HL-60 (cell line): ENCODE data around the gene CORT.

Source experiments
- DNase-seq, 2 experiments: peaks; one replicate each; pipeline ENCODE4 v3.0.0-alpha.2; 2010 to 2020; ENCODE audit warnings: low read depth in 1 of 2, low spot score in 1 of 2
- H3K27ac ChIP-seq: fragments of 250-450 bp; sonication (Bioruptor Pico); replicated peaks from 2 replicates; pipeline ENCODE4 v1.5.1; 2020; ENCODE audit warnings: mild to moderate bottlenecking, moderate library complexity
- H3K27me3 ChIP-seq: fragments of 250-450 bp; sonication (Bioruptor Pico); 2 replicates; pipeline ENCODE4 v1.5.1; 2021; ENCODE audit warnings: mild to moderate bottlenecking, moderate library complexity; ENCODE audit not compliant: insufficient read depth, poor library complexity, severe bottlenecking
- H3K4me3 ChIP-seq: replicated peaks from 2 replicates; pipeline ENCODE4 v1.5.1; 2011; ENCODE audit warnings: mild to moderate bottlenecking, control low read depth, low read length; ENCODE audit not compliant: insufficient read depth
- GABPA ChIP-seq: IDR thresholded peaks from 2 replicates; pipeline ENCODE4 v1.6.1; 2012; ENCODE audit warnings: low read depth
- POLR2AphosphoS5 ChIP-seq: IDR thresholded peaks from 2 replicates; pipeline ENCODE4 v1.6.1; 2012; ENCODE audit warnings: low read depth
- SPI1 ChIP-seq: IDR thresholded peaks from 2 replicates; pipeline ENCODE4 v1.6.1; 2012; ENCODE audit warnings: low read depth, mild to moderate bottlenecking, borderline replicate concordance
- TF ChIP-seq, protein P1 (sequence below): IDR thresholded peaks from one replicate; pipeline ENCODE4 v1.5.1; 2011; ENCODE audit warnings: low read length, control low read depth, inconsistent platforms; ENCODE audit not compliant: insufficient read depth
- TF ChIP-seq, protein P2 (sequence below): IDR thresholded peaks from 2 replicates; pipeline ENCODE4 v1.6.1; 2012; ENCODE audit warnings: low read depth; ENCODE audit not compliant: insufficient replicate concordance

Gene CORT

DNA sequence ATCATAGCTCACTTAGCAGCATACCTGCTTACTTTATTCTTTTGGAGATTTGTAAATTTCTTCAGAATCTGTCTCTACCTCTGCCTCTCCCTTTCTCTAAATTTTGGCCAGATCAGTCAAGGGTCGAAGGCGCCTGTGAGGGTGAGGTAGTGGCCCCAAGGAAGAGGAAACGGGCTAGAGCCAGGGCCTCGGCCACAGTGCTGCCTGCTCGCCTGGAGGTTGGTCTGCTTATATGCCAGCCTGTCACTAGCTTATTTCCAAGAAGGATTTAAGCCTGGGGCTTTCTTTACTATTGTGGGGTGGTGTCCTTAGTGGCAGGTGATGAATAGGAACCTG is 44.6 kb downstream of the CORT start:
- TF ChIP-seq, protein P1, sequence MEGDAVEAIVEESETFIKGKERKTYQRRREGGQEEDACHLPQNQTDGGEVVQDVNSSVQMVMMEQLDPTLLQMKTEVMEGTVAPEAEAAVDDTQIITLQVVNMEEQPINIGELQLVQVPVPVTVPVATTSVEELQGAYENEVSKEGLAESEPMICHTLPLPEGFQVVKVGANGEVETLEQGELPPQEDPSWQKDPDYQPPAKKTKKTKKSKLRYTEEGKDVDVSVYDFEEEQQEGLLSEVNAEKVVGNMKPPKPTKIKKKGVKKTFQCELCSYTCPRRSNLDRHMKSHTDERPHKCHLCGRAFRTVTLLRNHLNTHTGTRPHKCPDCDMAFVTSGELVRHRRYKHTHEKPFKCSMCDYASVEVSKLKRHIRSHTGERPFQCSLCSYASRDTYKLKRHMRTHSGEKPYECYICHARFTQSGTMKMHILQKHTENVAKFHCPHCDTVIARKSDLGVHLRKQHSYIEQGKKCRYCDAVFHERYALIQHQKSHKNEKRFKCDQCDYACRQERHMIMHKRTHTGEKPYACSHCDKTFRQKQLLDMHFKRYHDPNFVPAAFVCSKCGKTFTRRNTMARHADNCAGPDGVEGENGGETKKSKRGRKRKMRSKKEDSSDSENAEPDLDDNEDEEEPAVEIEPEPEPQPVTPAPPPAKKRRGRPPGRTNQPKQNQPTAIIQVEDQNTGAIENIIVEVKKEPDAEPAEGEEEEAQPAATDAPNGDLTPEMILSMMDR, result no peak
- TF ChIP-seq POLR2AphosphoS5 (no peak), SPI1 (no peak), GABPA (no peak)
- TF ChIP-seq, protein P2, sequence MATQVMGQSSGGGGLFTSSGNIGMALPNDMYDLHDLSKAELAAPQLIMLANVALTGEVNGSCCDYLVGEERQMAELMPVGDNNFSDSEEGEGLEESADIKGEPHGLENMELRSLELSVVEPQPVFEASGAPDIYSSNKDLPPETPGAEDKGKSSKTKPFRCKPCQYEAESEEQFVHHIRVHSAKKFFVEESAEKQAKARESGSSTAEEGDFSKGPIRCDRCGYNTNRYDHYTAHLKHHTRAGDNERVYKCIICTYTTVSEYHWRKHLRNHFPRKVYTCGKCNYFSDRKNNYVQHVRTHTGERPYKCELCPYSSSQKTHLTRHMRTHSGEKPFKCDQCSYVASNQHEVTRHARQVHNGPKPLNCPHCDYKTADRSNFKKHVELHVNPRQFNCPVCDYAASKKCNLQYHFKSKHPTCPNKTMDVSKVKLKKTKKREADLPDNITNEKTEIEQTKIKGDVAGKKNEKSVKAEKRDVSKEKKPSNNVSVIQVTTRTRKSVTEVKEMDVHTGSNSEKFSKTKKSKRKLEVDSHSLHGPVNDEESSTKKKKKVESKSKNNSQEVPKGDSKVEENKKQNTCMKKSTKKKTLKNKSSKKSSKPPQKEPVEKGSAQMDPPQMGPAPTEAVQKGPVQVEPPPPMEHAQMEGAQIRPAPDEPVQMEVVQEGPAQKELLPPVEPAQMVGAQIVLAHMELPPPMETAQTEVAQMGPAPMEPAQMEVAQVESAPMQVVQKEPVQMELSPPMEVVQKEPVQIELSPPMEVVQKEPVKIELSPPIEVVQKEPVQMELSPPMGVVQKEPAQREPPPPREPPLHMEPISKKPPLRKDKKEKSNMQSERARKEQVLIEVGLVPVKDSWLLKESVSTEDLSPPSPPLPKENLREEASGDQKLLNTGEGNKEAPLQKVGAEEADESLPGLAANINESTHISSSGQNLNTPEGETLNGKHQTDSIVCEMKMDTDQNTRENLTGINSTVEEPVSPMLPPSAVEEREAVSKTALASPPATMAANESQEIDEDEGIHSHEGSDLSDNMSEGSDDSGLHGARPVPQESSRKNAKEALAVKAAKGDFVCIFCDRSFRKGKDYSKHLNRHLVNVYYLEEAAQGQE, result no peak
- Histone ChIP-seq H3K27ac (no peak overlapping the region), H3K27me3 (no peaks in the 10 kb centered on the region), H3K4me3 (no peak overlapping the region)
- no peak for DNase-seq

DNA sequence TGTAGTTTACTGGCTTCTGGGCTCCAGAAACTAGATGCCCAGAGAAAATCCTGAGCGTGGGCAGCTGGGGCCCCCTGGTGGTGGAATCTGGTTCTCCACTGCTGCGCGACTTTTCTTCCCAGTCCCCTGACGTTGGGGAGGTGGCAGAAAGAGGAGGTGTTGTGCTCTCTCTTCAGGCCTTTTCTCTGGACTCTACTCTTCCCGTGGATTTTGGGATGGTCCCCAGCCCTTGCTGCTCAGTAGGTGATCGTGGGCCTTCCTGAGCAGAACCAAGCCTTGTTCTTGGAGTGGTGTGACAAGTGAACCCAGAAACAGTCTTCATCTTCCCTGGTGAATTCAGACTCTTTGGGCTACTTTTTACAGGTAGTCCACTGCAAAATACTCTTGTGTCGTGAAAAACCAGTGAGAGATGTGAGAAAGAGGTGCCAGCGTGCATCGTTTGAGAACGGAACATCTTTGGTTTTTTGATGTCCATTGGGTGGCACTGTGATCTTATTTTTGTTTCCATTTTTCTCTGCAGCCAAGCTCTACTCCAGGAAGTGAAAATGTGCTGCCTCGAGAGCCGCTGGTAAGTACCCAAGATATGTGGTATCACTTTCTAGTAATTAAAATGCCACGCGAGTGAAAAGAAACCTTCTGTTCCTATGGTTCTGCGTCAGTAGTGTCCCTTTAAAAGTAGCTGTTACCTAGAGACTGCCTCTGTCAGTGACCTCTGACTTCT is 45.1 kb downstream of the CORT start:
- Histone ChIP-seq H3K27ac (no peak overlapping the region), H3K4me3 (no peak overlapping the region), H3K27me3 (no peaks in the 10 kb centered on the region)
- TF ChIP-seq GABPA, result no peak
- TF ChIP-seq, protein P1, result peak; percentile 88
- peak; percentile 44 to 75 for DNase-seq

DNA sequence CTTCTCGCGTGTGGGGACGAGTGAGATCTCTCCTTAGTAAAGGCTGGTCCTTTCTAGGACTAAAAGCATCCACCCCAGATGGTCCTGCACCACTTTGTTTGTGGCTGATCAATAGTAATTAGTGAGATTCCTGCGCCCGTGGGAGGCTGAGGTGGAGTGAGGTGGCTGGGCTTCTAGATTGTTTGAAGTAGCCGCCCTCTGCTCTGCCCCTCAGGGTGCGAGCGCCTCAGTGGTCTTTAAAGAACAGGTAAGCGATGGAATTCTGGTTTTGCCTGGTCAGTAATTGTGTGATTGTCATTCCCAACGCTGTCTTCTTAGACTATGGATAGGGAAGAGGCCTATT is 45.6 kb downstream of the CORT start:
- no peak for TF ChIP-seq SPI1
- TF ChIP-seq GABPA, result no peak
- no peak for TF ChIP-seq POLR2AphosphoS5
- H3K27ac ChIP-seq, result no peak overlapping the region
- no peak for DNase-seq
- H3K4me3 ChIP-seq, result no peak overlapping the region
- no peaks in the 10 kb centered on the region for H3K27me3 ChIP-seq

DNA sequence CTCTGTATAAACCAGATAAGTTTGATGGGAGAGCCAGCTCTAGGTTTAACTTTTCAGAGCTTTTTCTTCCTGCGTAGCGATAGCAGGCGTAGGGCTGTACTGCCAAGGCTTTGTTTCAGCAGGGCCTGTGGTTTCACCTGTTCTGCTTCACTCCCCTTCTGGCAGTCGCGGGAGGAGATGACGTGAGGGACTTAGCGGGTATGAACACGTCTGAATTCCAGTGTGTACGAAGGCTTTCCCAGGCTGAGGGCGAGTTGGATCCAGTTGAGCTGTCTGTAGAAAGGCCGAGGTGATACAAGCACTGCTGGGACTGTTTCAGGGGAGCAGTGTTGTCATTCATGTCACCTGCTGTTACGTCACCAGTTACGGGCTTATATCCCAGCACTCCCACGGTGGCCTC is 46.1 kb downstream of the CORT start:
- H3K4me3 ChIP-seq, result no peak overlapping the region
- TF ChIP-seq SPI1, result no peak
- H3K27ac ChIP-seq, result no peak overlapping the region
- no peak for DNase-seq
- H3K27me3 ChIP-seq, result no peaks in the 10 kb centered on the region

DNA sequence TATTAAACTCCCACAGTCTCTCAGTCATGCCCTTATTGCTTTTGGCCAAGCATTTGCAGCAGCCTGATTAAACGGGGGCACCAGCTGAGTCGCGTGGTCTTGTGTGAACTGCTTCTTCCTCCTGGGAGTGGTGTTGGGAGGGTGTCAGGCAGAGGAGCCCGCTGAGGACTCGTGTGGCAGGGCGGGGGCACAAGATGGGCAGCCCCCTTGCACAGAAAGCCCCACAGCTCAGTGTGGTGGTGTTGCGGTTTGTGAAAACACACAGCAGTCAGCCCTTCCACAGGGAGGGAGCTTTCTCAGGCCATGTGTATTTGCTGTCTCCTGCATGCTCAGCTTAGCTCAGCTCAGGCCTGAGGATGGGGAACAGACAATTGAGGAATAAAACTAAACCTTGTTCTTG is 47.3 kb downstream of the CORT start:
- DNase-seq, result peak in 1 of 2 experiments; percentile 32
- H3K4me3 ChIP-seq, result no peak overlapping the region
- H3K27ac ChIP-seq, result no peak overlapping the region
- TF ChIP-seq SPI1, result no peak
- TF ChIP-seq, protein P1, result no peak
- TF ChIP-seq POLR2AphosphoS5, result no peak
- TF ChIP-seq, protein P2, result no peak
- TF ChIP-seq GABPA, result no peak
- H3K27me3 ChIP-seq, result no peaks in the 10 kb centered on the region
